GM18870 (cell line): ENCODE data around the gene SORL1.
A peak's percentile ranks its signal among the peaks of the same experiment; 100 is the strongest.

Experiments used
- ATAC-seq: cut with Tn5 transposase; IDR thresholded peaks from one replicate; pipeline ENCODE4 v1.9.1; 2021; ENCODE audit warnings: moderate library complexity; ENCODE audit not compliant: unreplicated experiment

SORL1 gene

GRCh38 chr11:121473064-121473777 lies 21.1 kb downstream of the SORL1 start:
- ATAC-seq = no peak

DNA sequence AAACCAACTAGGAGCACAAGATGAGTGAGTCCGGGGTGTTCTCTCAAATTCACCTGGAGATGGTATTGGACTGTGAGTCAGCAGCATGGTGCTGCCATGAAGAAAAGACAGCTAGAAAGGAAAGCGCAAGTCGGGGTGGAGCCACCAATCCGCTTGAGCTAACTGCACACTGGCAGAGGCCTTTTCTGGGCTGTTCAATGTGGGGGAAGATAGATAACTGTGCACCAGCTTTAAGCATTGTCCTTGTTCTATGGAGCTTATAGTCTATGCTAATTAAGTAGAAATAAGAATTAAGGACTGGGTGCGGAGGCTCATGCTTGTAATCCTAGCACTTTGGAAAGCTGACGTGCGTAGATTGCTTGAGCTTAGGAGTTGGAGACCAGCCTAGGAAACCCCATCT lies 22.6 kb downstream of the SORL1 start:
- ATAC-seq = no peak

DNA sequence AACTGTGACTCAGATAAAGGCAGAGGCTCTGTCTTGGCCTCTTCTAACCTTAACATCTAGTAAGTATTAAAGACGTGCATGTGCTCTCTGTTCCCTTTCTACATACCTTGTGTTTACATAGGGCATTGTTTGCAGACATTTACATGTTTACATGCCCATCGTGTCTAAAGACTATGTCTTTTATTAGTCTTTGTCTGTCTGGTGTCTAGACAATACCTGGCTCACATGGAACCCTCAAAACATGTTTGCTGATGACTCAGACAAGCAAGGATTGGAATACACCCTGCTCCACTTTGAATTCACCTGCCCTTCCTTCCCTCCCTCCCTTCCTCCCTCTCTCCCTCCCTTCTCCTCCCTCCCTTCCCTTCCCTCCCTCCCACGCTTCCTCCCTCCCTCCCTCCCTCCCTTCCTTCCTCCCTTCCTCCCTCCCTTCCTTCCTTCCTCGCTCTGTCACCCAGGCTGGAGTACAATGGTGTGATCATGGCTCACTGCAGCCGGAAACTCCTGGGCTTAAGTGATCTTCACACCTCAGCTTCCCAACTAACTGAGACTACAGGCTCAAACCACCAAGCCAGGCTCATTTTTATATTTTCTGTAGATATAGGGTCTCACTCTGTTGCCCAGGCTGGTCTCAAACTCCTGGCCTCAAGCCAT lies 24.4 kb downstream of the SORL1 start:
- no peak for ATAC-seq

DNA sequence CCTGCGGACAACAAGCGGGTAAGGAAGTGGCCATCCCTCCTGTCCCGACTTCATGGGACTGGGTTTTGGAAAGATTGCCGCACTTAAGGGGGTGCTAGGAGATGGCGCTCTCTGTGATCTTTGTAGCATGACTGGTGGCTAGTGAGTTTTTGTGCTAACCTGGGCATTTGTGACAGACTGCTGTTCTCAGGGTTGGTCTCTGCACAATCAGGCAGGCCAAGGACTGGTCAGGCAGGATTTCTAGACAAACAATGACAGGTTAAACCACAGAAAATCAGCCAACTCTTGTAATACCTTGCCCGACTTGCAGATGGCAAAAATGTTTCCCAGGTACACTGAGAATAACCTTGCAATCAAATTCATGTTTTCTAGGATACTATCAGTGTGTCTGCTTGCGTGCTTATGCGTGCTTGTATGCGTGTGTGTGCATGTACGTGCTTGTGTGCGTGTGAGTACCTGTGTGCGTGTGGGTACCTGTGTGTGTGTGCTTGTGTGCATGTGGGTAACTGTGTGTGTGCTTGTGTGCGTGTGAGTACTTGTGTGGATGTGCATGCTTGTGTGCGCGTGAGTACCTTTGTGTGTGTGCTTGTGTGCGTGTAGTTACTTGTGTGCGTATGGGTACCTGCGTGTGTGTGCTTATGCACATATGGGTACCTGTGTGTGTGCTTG lies 26.2 kb downstream of the SORL1 start:
- no peak for ATAC-seq

DNA sequence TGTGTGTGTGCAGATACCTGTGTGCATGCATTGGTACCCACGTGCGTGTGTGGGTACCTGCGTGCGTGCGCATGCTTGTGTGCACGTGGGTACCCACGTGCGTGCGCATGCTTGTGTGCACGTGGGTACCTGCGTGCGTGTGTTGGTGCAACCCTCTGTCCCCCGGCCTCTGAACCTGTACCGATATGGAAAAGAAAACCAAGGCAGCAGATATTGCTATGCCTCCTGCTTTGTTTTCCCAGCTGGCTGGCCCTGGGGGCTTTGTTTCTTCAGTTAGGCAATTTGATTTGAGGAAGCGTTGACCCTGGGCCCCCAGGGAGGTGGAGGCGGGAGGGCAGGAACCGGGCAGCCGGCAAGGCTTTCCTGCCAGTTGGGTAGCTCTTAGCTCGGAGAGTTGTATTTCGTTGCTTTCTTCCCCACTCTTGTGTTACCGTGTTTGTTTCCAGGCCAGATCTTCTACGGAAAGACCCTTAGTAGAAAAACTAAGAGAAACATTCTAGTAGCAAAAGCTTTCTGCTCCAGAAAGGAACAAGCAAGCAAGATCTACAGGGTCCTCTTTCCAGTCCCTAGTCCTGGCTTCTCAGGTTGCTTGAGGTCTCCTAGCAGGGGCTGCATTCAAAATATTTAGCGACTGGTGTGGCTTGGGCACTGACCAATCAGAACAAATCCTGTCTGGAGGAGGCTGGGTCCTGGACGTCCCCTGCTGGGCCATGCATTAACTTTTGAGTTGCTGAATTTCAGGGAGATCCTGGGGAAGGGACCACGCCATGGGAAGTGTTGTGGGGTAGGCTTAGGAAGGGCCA lies 27.0 kb downstream of the SORL1 start:
- ATAC-seq = no peak

- ATAC-seq = no peak
Measured at GRCh38 chr11:121479698-121480238, 27.7 kb downstream of the SORL1 start.

- peak; percentile 47 for ATAC-seq
Measured at GRCh38 chr11:121481484-121482230, 29.5 kb downstream of the SORL1 start.

- ATAC-seq = peak; percentile 85
Measured at GRCh38 chr11:121482231-121483129, 30.4 kb downstream of the SORL1 start.

DNA sequence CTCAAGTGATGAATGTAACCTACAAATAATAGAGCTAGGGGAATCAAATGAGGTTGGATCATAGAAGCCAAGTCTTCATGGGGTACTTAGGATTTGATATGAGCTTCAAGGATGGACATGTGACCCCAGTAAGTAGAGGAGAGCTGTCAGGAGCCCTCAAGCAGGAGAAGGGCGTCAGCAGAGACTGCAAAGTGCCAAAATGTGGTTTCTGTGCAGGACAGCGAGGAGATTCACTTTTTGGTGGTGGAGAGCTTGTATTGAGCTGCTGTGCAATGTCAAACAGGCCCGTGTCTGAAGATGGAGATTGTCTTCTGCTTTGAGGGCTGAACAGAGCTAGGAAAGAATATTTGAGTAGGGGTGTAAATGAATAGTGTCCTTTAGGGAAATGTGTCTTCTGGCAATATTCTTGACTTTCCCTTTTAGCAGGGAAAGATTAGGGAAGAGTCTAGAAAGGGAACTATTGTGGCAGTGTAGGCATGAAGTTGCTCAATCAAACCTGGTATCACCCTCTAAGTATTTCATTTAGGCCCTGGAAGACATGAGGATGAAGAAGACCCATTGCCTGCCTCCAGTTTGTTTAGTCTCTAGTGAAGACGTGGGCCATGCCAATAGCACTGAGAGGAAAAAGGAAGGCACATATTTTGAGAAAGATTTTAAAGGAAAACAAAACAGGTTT lies 31.8 kb downstream of the SORL1 start:
- ATAC-seq = no peak

- no peak for ATAC-seq
Measured at GRCh38 chr11:121485216-121485615, 33.1 kb downstream of the SORL1 start.

DNA sequence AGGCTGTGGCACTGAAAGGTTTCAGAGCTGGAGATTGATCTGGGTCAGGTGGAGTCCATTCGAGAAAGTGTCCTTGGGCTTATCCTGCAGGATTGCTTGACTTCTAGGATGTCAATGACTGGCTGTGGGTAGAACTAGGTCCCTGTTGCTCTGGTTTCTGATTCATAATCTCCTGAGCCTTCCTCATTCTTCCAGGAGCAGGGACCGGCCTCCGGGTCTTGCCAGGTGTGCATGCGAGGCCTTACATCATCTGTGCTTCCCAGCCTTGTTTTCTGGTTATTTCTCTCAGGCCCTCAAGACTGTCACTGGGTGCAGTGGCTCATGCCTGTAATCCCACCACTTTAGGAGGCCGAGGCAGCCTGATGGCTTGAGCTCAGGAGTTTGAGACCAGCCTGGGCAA lies 33.9 kb downstream of the SORL1 start:
- ATAC-seq = no peak

DNA sequence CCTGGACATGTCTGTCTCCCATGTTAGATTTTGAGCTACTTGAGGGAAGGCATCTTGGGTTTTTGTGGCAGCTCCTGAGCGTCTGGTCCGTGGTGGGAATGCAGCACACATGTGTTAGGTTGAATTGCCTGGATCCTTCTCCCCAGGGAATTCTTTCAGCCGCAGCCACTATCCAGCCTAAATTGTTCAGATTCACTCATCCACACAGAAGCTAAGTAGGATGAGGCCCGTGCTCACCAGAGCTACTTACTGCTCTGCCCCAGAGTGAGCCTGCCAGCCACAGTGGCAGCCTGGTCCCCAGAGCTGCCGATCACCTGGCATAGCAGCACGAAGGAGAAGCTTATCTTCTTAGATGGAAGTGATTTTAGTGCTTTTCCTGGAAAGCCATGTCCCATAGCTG lies 35.1 kb downstream of the SORL1 start:
- ATAC-seq = no peak

- ATAC-seq = no peak
Measured at GRCh38 chr11:121488170-121488569, 36.1 kb downstream of the SORL1 start.

DNA sequence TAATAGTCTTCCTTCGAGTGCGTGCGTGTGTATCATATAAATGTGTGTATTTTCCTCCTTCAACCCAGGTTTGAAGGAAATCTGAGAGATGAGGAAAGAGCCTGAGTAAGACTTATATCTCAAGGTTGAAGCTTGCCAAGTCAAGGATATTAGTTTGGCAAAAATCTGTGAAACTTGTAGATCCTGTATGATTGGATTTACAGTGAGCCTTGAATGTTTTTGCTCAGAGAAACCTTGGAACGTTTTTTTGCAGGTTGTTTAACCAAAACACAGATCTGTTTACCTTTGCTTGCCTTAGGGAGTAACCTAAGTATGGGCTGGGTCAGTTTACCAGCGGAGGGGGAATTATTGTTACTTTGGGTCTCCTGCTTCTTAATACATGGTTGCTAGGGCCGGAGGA lies 36.5 kb downstream of the SORL1 start:
- ATAC-seq = no peak

DNA sequence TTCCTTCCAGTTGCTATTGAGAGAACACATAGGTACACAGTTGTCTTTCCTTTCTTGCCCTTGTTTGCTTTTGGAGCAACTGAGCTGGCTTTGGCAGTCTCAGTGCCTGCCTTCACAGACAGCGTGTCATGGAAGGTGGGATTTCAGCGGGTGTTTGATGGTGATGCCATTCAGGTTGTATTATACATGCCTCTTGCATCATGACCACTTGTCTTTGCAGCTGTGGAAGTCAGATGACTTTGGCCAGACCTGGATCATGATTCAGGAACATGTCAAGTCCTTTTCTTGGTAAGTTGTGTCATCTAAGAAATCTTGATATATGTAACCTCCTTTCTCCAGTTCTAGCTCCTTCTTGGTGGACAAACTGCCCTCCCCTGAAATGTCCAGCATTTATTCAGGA lies 37.7 kb downstream of the SORL1 start:
- no peak for ATAC-seq

GRCh38 chr11:121494355-121495099 lies 42.4 kb downstream of the SORL1 start:
- ATAC-seq = peak; percentile 64

DNA sequence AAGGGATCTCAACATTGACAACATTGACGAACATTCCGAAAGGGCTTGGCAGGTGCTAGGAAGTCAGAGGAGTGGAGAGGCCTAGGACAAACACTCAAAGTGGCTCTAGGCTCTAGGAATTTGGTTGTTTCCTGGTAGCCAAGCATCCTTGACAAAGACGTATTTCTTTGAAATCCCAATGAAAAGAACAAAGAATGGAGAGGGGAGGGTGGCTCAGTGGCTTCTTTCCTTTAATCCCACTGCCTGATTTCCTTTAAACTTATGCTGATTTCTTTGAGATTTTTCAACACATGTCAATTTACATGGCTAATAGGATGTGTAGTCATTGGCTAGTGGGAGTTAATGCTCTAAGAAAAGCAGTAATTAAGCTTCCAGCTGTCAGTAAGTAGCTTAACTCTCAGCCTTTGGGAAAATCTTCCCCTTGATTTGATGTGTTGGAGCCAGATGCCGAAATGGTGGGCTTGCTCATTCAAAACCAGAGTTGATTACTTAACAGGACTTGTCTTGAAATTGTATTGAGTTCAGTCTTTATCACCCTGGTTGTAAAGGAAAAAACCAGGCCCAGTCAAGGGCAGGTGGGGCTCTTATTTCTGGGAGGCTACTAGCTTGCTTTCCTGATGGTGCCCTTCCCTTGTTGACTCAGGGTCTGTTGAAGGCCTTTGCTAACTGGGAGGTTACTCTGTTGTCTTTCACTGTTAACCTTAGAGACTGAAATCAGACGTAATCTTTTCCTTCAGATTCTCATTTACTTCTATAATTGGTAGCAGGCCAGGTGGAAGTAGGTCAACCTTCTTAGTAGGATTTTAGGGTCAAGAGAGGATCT lies 45.3 kb downstream of the SORL1 start:
- ATAC-seq = no peak
